ENCODE measurements around the gene PGGHG. TPM values are rescaled to one million over a fixed set of nuclear protein-coding genes. Genes with fewer than 3 reads are reported as not detected.

Gene PGGHG
- polyA plus RNA-seq, 2 donors: 10.3 to 38.9 TPM

Other genes with a start within 250 kb of the PGGHG start
- not detected for gene SCGB1C1, start 96.0 kb upstream of the PGGHG start, polyA plus RNA-seq
- 10 to 100 TPM; 12.5 to 18.0 TPM for gene BET1L, start 81.7 kb upstream of the PGGHG start, polyA plus RNA-seq
- gene RIC8A, start 81.4 kb upstream of the PGGHG start, polyA plus RNA-seq: 10 to 100 TPM; 31.2 to 42.8 TPM
- 10 to 100 TPM in 1 of 2 donors, 1 to 10 TPM in 1; 7.9 to 13.5 TPM for gene SIRT3, start 52.8 kb upstream of the PGGHG start, polyA plus RNA-seq
- gene PSMD13, start 52.1 kb upstream of the PGGHG start, polyA plus RNA-seq: 10 to 100 TPM; 90.8 to 98.2 TPM
- gene NLRP6, start 10.7 kb upstream of the PGGHG start, polyA plus RNA-seq: under 1 TPM; 0.05 to 0.06 TPM
- gene IFITM5, start 10.4 kb downstream of the PGGHG start, polyA plus RNA-seq: not detected
- gene IFITM2, start 18.7 kb downstream of the PGGHG start, polyA plus RNA-seq: 100 to 1,000 TPM in 1 of 2 donors, 10 to 100 TPM in 1; 72.3 to 165 TPM
- gene IFITM1, start 24.9 kb downstream of the PGGHG start, polyA plus RNA-seq: 100 to 1,000 TPM in 1 of 2 donors, 10 to 100 TPM in 1; 48.2 to 112 TPM
- gene IFITM3, start 31.7 kb downstream of the PGGHG start, polyA plus RNA-seq: 100 to 1,000 TPM; 243 to 450 TPM
- gene B4GALNT4, start 80.4 kb downstream of the PGGHG start, polyA plus RNA-seq: 1 to 10 TPM; 5.0 to 5.2 TPM
- gene PKP3, start 105.1 kb downstream of the PGGHG start, polyA plus RNA-seq: 100 to 1,000 TPM; 332 to 353 TPM
- 10 to 100 TPM; 25.4 to 41.7 TPM for gene SIGIRR, start 125.9 kb downstream of the PGGHG start, polyA plus RNA-seq
- gene ANO9, start 152.9 kb downstream of the PGGHG start, polyA plus RNA-seq: 10 to 100 TPM; 18.1 to 40.4 TPM
- 10 to 100 TPM; 12.4 to 20.5 TPM for gene PTDSS2, start 161.2 kb downstream of the PGGHG start, polyA plus RNA-seq
- gene RNH1, start 218.1 kb downstream of the PGGHG start, polyA plus RNA-seq: 100 to 1,000 TPM; 106 to 219 TPM
- 100 to 1,000 TPM; 163 to 257 TPM for gene HRAS, start 246.4 kb downstream of the PGGHG start, polyA plus RNA-seq
- gene LRRC56, start 248.4 kb downstream of the PGGHG start, polyA plus RNA-seq: 1 to 10 TPM; 1.7 to 4.0 TPM

Measured in esophagus (tissue), 2 donors.